Cortex of kidney (tissue), 1 donor: ENCODE measurements around the gene PHF3.

Source experiments
- DNase-seq: peaks from one replicate; lab custom pipeline; 2025; lab: John Stamatoyannopoulos, UW

The PHF3 gene

DNA sequence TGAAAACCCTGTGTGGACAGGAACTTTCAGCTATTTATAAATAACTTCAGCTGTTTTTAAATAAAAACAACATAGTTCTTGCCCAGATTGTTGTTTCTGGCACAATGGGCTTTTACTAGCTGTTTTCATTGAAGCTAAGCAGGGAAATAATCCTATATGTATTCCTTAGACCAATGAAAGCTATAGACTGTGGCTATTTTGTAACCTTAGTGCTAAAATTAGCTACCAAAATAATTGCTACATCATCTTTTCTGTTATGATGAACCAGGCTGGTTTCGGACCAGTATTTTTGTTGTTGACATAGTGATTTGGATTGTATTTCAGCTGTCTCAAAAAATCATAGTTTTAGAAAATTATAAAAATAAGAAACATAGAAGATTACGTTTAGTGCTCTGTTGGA, 13.7 kb downstream of the PHF3 start:
- no peak for DNase-seq

- DNase-seq = no peak
These were observed 14.3 kb downstream of the PHF3 start for GRCh38 chr6:63649847-63650265.

GRCh38 chr6:63652980-63653379, 17.4 kb downstream of the PHF3 start:
- DNase-seq = no peak

GRCh38 chr6:63660757-63661156, 25.2 kb downstream of the PHF3 start:
- no peak for DNase-seq

DNA sequence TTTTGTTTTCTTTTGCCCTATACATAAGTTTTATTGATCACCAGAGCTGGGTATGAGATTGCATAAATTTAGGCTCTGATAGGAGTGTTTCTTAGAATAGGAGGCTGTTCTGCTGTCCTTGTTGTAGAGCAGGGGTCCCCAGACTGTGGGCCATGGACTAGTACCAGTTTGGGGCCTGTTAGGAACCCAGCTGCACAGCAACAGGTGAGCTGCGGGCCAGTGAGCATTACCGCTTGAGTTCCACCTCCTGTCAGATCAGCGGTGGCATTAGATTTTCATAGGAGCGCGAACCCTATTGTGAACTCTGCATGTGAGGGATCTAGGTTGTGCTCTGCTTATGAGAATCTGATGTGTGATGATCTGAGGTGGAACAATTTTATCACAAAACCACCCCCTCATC, 26.2 kb downstream of the PHF3 start:
- DNase-seq = no peak

GRCh38 chr6:63663147-63663955, 27.7 kb downstream of the PHF3 start:
- DNase-seq = no peak

DNA sequence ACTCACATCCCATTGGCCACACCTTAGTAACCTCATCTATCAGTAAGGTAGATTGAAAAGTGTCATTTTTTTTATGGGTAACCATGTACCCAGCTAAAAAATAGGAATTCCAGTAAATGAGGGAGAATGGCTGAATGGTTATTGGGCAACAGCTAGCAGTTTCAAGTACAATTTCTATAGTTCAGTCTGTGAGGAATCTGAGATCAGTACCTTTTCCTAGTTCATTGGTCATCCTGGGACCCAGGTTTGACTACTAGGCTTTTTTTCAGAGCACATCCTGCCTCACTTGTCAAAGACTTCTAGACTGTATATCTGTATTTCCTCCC, 28.3 kb downstream of the PHF3 start:
- DNase-seq = no peak

GRCh38 chr6:63671098-63671754, 35.6 kb downstream of the PHF3 start:
- DNase-seq = no peak

DNA sequence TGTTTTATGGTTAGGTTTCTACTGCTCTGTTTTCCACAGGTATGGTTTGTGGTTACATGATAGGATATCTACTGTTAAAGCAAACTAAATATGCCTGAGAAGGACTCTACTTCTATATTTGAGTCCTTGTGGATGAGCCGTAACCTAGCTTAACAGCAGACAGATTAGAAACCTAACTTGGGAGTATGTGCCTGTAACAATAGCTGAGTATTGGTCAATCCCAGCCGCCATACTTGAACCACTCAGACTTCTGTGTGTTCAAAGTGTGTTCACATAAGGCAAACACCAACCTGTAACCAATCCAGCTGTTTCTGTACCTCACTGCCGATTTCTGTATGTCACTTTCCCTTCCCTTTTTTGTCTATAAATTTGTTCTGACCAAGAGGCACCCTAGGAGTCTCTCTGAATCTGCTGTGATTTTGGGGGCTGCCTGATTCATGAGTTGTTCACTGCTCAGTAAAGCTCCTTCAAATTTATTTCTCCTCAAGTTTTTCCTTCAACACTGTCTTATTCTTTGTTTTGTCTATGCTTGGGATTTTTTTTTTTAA, 37.1 kb downstream of the PHF3 start:
- DNase-seq = no peak

GRCh38 chr6:63673692-63674091, 38.1 kb downstream of the PHF3 start:
- no peak for DNase-seq

- no peak for DNase-seq
These were observed 39.0 kb downstream of the PHF3 start for GRCh38 chr6:63674635-63675034.

DNA sequence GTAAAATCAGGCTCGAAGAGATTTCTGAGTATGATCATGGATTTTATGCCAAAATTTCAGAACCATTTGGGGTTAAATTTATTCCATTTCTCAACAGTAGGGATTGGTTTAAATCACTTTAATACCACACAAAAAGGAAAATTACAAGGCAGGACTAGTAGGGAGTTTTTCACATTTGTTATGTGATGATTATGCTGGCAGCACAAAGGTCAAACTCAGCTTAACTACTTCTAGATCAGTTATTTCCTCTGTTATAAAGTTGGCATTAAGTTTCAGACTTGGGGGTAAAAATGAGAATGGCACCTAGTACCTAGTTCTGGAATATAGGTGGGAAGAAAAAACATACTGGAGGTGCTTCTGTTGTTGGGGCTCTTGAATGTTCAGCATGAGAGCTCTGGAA, 39.5 kb downstream of the PHF3 start:
- DNase-seq = no peak

GRCh38 chr6:63676412-63677114, 41.0 kb downstream of the PHF3 start:
- DNase-seq = no peak

GRCh38 chr6:63677282-63677681, 41.7 kb downstream of the PHF3 start:
- DNase-seq = no peak

- DNase-seq = no peak
These were observed 47.5 kb downstream of the PHF3 start for GRCh38 chr6:63683071-63683603.

DNA sequence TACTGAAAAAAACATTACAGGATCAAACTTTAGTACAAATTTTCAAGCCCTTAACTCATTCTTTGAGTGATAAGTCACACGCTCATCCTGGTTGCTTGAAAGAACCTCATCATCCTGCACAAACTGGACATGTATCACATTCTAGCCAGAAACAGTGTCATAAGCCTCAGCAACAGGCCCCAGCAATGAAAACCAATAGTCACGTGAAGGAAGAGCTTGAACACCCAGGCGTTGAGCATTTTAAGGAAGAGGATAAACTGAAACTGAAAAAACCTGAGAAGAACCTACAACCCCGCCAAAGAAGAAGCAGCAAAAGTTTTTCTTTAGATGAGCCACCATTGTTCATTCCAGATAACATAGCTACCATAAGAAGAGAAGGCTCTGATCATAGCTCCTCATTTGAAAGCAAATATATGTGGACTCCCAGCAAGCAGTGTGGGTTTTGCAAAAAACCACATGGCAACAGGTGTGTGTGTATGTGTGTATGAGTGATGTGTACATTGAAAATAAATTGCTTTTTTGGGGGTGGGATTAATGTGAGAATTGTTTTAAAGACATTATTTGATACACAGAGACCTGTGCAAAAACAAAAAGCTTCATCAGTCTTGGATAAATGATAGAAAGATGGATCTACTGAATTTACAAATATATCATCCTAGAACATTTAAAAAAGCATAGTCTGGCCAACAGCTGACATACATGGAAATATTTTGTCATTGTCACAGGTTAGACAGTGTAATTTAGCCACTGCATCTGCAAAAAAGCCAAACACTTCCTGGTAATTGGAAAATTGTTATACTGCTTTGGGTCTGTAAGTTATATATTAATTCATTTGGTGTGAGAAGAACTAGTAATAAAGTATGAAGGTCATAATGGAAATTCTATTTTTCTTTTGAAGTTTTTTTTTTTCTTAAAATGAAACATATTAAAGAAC, 50.1 kb downstream of the PHF3 start:
- no peak for DNase-seq

- no peak for DNase-seq
These were observed 53.8 kb downstream of the PHF3 start for GRCh38 chr6:63689421-63689820.

GRCh38 chr6:63690221-63690620, 54.6 kb downstream of the PHF3 start:
- no peak for DNase-seq

GRCh38 chr6:63705707-63706106, 70.1 kb downstream of the PHF3 start:
- no peak for DNase-seq

DNA sequence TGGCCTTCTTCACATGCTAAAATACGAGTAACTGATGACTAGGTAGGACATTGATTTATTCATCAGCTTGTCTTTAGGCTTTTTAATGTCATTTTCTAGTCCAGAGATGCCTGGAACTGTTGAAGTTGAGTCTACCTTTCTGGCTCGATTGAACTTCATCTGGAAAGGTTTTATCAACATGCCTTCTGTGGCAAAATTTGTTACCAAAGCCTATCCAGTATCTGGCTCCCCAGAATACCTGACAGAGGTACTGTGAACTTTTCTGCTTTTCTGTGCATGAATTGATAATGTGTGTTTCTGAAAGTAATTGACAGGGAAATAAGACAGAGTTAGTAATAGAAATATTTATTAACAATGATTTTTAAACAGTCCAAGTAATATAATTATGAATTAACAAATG, 71.0 kb downstream of the PHF3 start:
- DNase-seq = no peak

DNA sequence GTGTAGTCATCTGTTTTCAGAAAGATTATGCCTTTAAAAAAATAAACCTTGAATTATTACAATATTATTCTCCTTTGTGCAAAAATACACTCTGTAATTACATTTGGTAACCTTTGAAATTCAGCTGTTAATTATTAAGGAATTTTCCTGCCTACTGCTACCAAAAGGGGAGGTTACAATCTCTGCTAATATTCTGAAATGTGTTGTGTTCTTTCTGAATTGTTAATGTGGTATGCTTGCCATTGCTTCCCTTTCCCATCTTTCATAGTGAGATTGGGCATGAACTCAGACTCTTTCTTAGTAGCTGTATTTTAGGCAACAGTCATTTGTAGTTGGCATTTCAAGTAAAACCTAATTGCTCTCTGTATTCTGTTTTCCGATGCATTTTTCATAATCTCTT, 73.0 kb downstream of the PHF3 start:
- DNase-seq = no peak

DNA sequence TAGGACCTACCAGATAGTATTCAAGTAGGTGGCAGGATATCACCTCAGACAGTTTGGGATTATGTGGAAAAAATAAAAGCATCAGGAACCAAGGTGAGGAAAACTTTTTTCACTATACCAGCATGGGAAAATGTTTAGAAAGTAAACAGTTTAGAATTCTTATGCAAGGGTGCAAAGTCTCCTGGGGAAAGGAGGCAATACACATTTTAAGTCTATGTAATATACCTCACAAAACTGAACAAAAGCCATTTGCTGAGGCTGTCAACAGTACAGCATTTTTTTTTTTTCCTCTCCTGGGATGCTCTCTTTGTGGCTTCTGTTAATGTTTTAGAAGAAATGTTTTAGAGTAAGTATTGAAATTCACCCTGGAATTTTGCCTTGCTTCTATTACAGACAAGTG, 73.5 kb downstream of the PHF3 start:
- DNase-seq = no peak
